ENCODE results near the gene WDR3.

The WDR3 gene

GRCh38 chr1:117894078-117894477, 35.5 kb upstream of the WDR3 start:
- H3K4ac ChIP-seq (ENCODE audit: low read depth, low read length) = no peak overlapping the region
- peak; percentile 21 for DNase-seq
- no peaks in the 10 kb centered on the region for H3K27me3 ChIP-seq (ENCODE audit: insufficient read depth, low read length, poor library complexity)
- no peak overlapping the region for H2BK120ac ChIP-seq (ENCODE audit: low read depth, low read length)
- no peak overlapping the region for H3K23ac ChIP-seq (ENCODE audit: low read length)
- H3K27ac ChIP-seq (ENCODE audit: low read depth, low read length) = no peak overlapping the region
- H3K9ac ChIP-seq (ENCODE audit: low read length) = no peak overlapping the region
- no peak overlapping the region for H3K4me2 ChIP-seq (ENCODE audit: low read length)
- WGBS (ENCODE audit: extremely low coverage, insufficient coverage, low lambda C conversion rate) = no CpG with 5 or more reads among the region's 1 CpG
- no peak overlapping the region for H4K5ac ChIP-seq (ENCODE audit: low read length)
- H3K79me1 ChIP-seq (ENCODE audit: low read length) = no peaks in the 10 kb centered on the region
- no peaks in the 10 kb centered on the region for H3K79me2 ChIP-seq (ENCODE audit: control insufficient read depth, insufficient read depth, low read length)
- H3K18ac ChIP-seq (ENCODE audit: low read length) = no peak overlapping the region
- H2BK15ac ChIP-seq (replicated peaks; ENCODE audit: low read depth) = no peak overlapping the region
- no peak overlapping the region for H2AK5ac ChIP-seq (ENCODE audit: low read length)
- peaks cover 1% of the 10 kb centered on the region for H3K36me3 ChIP-seq (ENCODE audit: control insufficient read depth, insufficient read depth, low read length)
- H3K4me3 ChIP-seq (ENCODE audit: low read length) = no peak overlapping the region
- no peaks in the 10 kb centered on the region for H3K4me1 ChIP-seq (ENCODE audit: control insufficient read depth, low read depth, low read length)
- H2BK5ac ChIP-seq (ENCODE audit: low read length) = no peak overlapping the region
- H3K56ac ChIP-seq (ENCODE audit: low read length) = no peak overlapping the region
- no peak overlapping the region for H4K8ac ChIP-seq (ENCODE audit: low read depth, low read length)

GRCh38 chr1:117895482-117896114, 33.9 kb upstream of the WDR3 start:
- Histone ChIP-seq H2BK5ac (ENCODE audit: low read length) (no peak overlapping the region), H3K56ac (ENCODE audit: low read length) (no peak overlapping the region), H4K8ac (ENCODE audit: low read depth, low read length) (no peak overlapping the region), H3K4me1 (ENCODE audit: control insufficient read depth, low read depth, low read length) (no peaks in the 10 kb centered on the region), H3K4ac (ENCODE audit: low read depth, low read length) (no peak overlapping the region), H3K36me3 (ENCODE audit: control insufficient read depth, insufficient read depth, low read length) (peaks cover 1% of the 10 kb centered on the region), H3K23ac (ENCODE audit: low read length) (no peak overlapping the region), H3K79me1 (ENCODE audit: low read length) (no peaks in the 10 kb centered on the region), H3K27me3 (ENCODE audit: insufficient read depth, low read length, poor library complexity) (no peaks in the 10 kb centered on the region), H2AK5ac (ENCODE audit: low read length) (no peak overlapping the region), H4K5ac (ENCODE audit: low read length) (no peak overlapping the region), H2BK15ac (replicated peaks; ENCODE audit: low read depth) (no peak overlapping the region), H3K4me2 (ENCODE audit: low read length) (no peak overlapping the region), H2BK120ac (ENCODE audit: low read depth, low read length) (no peak overlapping the region), H3K18ac (ENCODE audit: low read length) (no peak overlapping the region), H3K79me2 (ENCODE audit: control insufficient read depth, insufficient read depth, low read length) (no peaks in the 10 kb centered on the region), H3K27ac (ENCODE audit: low read depth, low read length) (no peak overlapping the region), H3K9ac (ENCODE audit: low read length) (no peak overlapping the region), H3K4me3 (ENCODE audit: low read length) (no peak overlapping the region)
- no CpG with 5 or more reads among the region's 4 CpGs for WGBS (ENCODE audit: extremely low coverage, insufficient coverage, low lambda C conversion rate)
- peak; percentile 64 for DNase-seq

- H3K27ac ChIP-seq (ENCODE audit: low read depth, low read length) = no peak overlapping the region
- WGBS (ENCODE audit: extremely low coverage, insufficient coverage, low lambda C conversion rate) = no CpG with 5 or more reads among the region's 4 CpGs
- H3K79me1 ChIP-seq (ENCODE audit: low read length) = no peaks in the 10 kb centered on the region
- H2AK5ac ChIP-seq (ENCODE audit: low read length) = no peak overlapping the region
- H4K8ac ChIP-seq (ENCODE audit: low read depth, low read length) = no peak overlapping the region
- H3K9ac ChIP-seq (ENCODE audit: low read length) = no peak overlapping the region
- H3K4me3 ChIP-seq (ENCODE audit: low read length) = no peak overlapping the region
- H2BK15ac ChIP-seq (replicated peaks; ENCODE audit: low read depth) = no peak overlapping the region
- no peaks in the 10 kb centered on the region for H3K79me2 ChIP-seq (ENCODE audit: control insufficient read depth, insufficient read depth, low read length)
- no peak for DNase-seq
- no peak overlapping the region for H3K18ac ChIP-seq (ENCODE audit: low read length)
- H3K23ac ChIP-seq (ENCODE audit: low read length) = no peak overlapping the region
- no peak overlapping the region for H3K4ac ChIP-seq (ENCODE audit: low read depth, low read length)
- no peak overlapping the region for H3K4me2 ChIP-seq (ENCODE audit: low read length)
- H3K27me3 ChIP-seq (ENCODE audit: insufficient read depth, low read length, poor library complexity) = no peaks in the 10 kb centered on the region
- no peak overlapping the region for H2BK5ac ChIP-seq (ENCODE audit: low read length)
- H3K4me1 ChIP-seq (ENCODE audit: control insufficient read depth, low read depth, low read length) = no peaks in the 10 kb centered on the region
- H4K5ac ChIP-seq (ENCODE audit: low read length) = no peak overlapping the region
- H2BK120ac ChIP-seq (ENCODE audit: low read depth, low read length) = no peak overlapping the region
- peaks cover 1% of the 10 kb centered on the region for H3K36me3 ChIP-seq (ENCODE audit: control insufficient read depth, insufficient read depth, low read length)
- H3K56ac ChIP-seq (ENCODE audit: low read length) = no peak overlapping the region
These were observed 32.0 kb upstream of the WDR3 start for GRCh38 chr1:117897551-117897950.

GRCh38 chr1:117899801-117900200, 29.7 kb upstream of the WDR3 start:
- Histone ChIP-seq H3K79me1 (ENCODE audit: low read length) (no peaks in the 10 kb centered on the region), H3K9ac (ENCODE audit: low read length) (no peak overlapping the region), H2BK120ac (ENCODE audit: low read depth, low read length) (no peak overlapping the region), H4K8ac (ENCODE audit: low read depth, low read length) (no peak overlapping the region), H3K56ac (ENCODE audit: low read length) (no peak overlapping the region), H3K23ac (ENCODE audit: low read length) (no peak overlapping the region), H4K5ac (ENCODE audit: low read length) (no peak overlapping the region), H3K36me3 (ENCODE audit: control insufficient read depth, insufficient read depth, low read length) (peaks cover 1% of the 10 kb centered on the region), H3K79me2 (ENCODE audit: control insufficient read depth, insufficient read depth, low read length) (no peaks in the 10 kb centered on the region), H3K4me3 (ENCODE audit: low read length) (no peak overlapping the region), H2AK5ac (ENCODE audit: low read length) (no peak overlapping the region), H2BK15ac (replicated peaks; ENCODE audit: low read depth) (no peak overlapping the region), H3K4ac (ENCODE audit: low read depth, low read length) (no peak overlapping the region), H3K18ac (ENCODE audit: low read length) (no peak overlapping the region), H3K4me1 (ENCODE audit: control insufficient read depth, low read depth, low read length) (no peaks in the 10 kb centered on the region), H3K27me3 (ENCODE audit: insufficient read depth, low read length, poor library complexity) (no peaks in the 10 kb centered on the region), H3K27ac (ENCODE audit: low read depth, low read length) (no peak overlapping the region), H3K4me2 (ENCODE audit: low read length) (no peak overlapping the region), H2BK5ac (ENCODE audit: low read length) (no peak overlapping the region)
- WGBS (ENCODE audit: extremely low coverage, insufficient coverage, low lambda C conversion rate) = no CpG with 5 or more reads among the region's 1 CpG
- no peak for DNase-seq

GRCh38 chr1:117902944-117903343, 26.6 kb upstream of the WDR3 start:
- no peak overlapping the region for H3K18ac ChIP-seq (ENCODE audit: low read length)
- no peaks in the 10 kb centered on the region for H3K36me3 ChIP-seq (ENCODE audit: control insufficient read depth, insufficient read depth, low read length)
- no peak overlapping the region for H2BK15ac ChIP-seq (replicated peaks; ENCODE audit: low read depth)
- H3K79me2 ChIP-seq (ENCODE audit: control insufficient read depth, insufficient read depth, low read length) = no peaks in the 10 kb centered on the region
- no peak overlapping the region for H3K4me2 ChIP-seq (ENCODE audit: low read length)
- no peak overlapping the region for H2BK5ac ChIP-seq (ENCODE audit: low read length)
- WGBS (ENCODE audit: extremely low coverage, insufficient coverage, low lambda C conversion rate) = no CpG with 5 or more reads among the region's 4 CpGs
- H3K56ac ChIP-seq (ENCODE audit: low read length) = no peak overlapping the region
- H3K79me1 ChIP-seq (ENCODE audit: low read length) = no peaks in the 10 kb centered on the region
- no peaks in the 10 kb centered on the region for H3K27me3 ChIP-seq (ENCODE audit: insufficient read depth, low read length, poor library complexity)
- no peak overlapping the region for H3K4ac ChIP-seq (ENCODE audit: low read depth, low read length)
- H3K23ac ChIP-seq (ENCODE audit: low read length) = no peak overlapping the region
- no peak overlapping the region for H3K9ac ChIP-seq (ENCODE audit: low read length)
- no peak overlapping the region for H3K4me3 ChIP-seq (ENCODE audit: low read length)
- no peak overlapping the region for H4K5ac ChIP-seq (ENCODE audit: low read length)
- no peaks in the 10 kb centered on the region for H3K4me1 ChIP-seq (ENCODE audit: control insufficient read depth, low read depth, low read length)
- no peak overlapping the region for H2BK120ac ChIP-seq (ENCODE audit: low read depth, low read length)
- DNase-seq = no peak
- H2AK5ac ChIP-seq (ENCODE audit: low read length) = no peak overlapping the region
- H3K27ac ChIP-seq (ENCODE audit: low read depth, low read length) = no peak overlapping the region
- H4K8ac ChIP-seq (ENCODE audit: low read depth, low read length) = no peak overlapping the region

- H3K23ac ChIP-seq (ENCODE audit: low read length) = no peak overlapping the region
- H3K4me3 ChIP-seq (ENCODE audit: low read length) = no peak overlapping the region
- H3K4ac ChIP-seq (ENCODE audit: low read depth, low read length) = no peak overlapping the region
- no peaks in the 10 kb centered on the region for H3K79me1 ChIP-seq (ENCODE audit: low read length)
- H3K18ac ChIP-seq (ENCODE audit: low read length) = no peak overlapping the region
- no peak overlapping the region for H2BK5ac ChIP-seq (ENCODE audit: low read length)
- no CpG with 5 or more reads among the region's 3 CpGs for WGBS (ENCODE audit: extremely low coverage, insufficient coverage, low lambda C conversion rate)
- H3K4me1 ChIP-seq (ENCODE audit: control insufficient read depth, low read depth, low read length) = no peaks in the 10 kb centered on the region
- H3K27ac ChIP-seq (ENCODE audit: low read depth, low read length) = no peak overlapping the region
- H4K5ac ChIP-seq (ENCODE audit: low read length) = no peak overlapping the region
- H3K4me2 ChIP-seq (ENCODE audit: low read length) = no peak overlapping the region
- H2BK15ac ChIP-seq (replicated peaks; ENCODE audit: low read depth) = no peak overlapping the region
- H2BK120ac ChIP-seq (ENCODE audit: low read depth, low read length) = no peak overlapping the region
- H3K56ac ChIP-seq (ENCODE audit: low read length) = no peak overlapping the region
- no peak overlapping the region for H4K8ac ChIP-seq (ENCODE audit: low read depth, low read length)
- H3K27me3 ChIP-seq (ENCODE audit: insufficient read depth, low read length, poor library complexity) = no peaks in the 10 kb centered on the region
- H2AK5ac ChIP-seq (ENCODE audit: low read length) = no peak overlapping the region
- no peak overlapping the region for H3K9ac ChIP-seq (ENCODE audit: low read length)
- DNase-seq = no peak
- H3K79me2 ChIP-seq (ENCODE audit: control insufficient read depth, insufficient read depth, low read length) = no peaks in the 10 kb centered on the region
- H3K36me3 ChIP-seq (ENCODE audit: control insufficient read depth, insufficient read depth, low read length) = no peaks in the 10 kb centered on the region
These were observed 25.1 kb upstream of the WDR3 start for GRCh38 chr1:117904485-117904884.
